SK-N-SH treated with all-trans-retinoic acid at 6 μM for 48 hours (cell line): ENCODE data around the gene PCNA.

Experiments
- ATAC-seq: fragments of 200-7000 bp; cut with Tn5 transposase; 3 replicates; pipeline ENCODE4 v1.9.1; 2020; ENCODE audit warnings: mild to moderate bottlenecking, moderate library complexity
- ARNTL ChIP-seq: fragments of 450-650 bp; formaldehyde crosslinking; IDR thresholded peaks from 2 replicates; pipeline ENCODE4 v1.5.0; 2020; ENCODE audit warnings: low read depth, mild to moderate bottlenecking, moderate library complexity, borderline replicate concordance
- CREB5 ChIP-seq: fragments of 250-450 bp; sonication (Bioruptor Pico); IDR thresholded peaks from 2 replicates; pipeline ENCODE4 v1.5.1; 2020; ENCODE audit warnings: low read depth, mild to moderate bottlenecking, moderate library complexity
- CSRNP3 ChIP-seq: fragments of 250-450 bp; sonication (Bioruptor Pico); IDR thresholded peaks from 2 replicates; pipeline ENCODE4 v1.5.1; 2021; ENCODE audit warnings: mild to moderate bottlenecking, moderate library complexity
- ESRRG ChIP-seq: fragments of 250-450 bp; sonication (Bioruptor Pico); IDR thresholded peaks from 2 replicates; pipeline ENCODE4 v1.6.1; 2021; ENCODE audit warnings: mild to moderate bottlenecking
- GLIS3 ChIP-seq: fragments of 250-450 bp; sonication (Bioruptor Pico); IDR thresholded peaks from 2 replicates; pipeline ENCODE4 v1.5.0; 2020; ENCODE audit warnings: mild to moderate bottlenecking, moderate library complexity
- OSR1 ChIP-seq: fragments of 250-450 bp; sonication (Bioruptor Pico); IDR thresholded peaks from 2 replicates; pipeline ENCODE4 v1.8.0; 2022; ENCODE audit warnings: moderate library complexity, mild to moderate bottlenecking, inconsistent platforms
- PATZ1 ChIP-seq: fragments of 250-450 bp; sonication (Bioruptor Pico); IDR thresholded peaks from 2 replicates; pipeline ENCODE4 v1.8.0; 2020; ENCODE audit warnings: mild to moderate bottlenecking, moderate library complexity, borderline replicate concordance
- POU6F1 ChIP-seq: fragments of 250-450 bp; sonication (Bioruptor Pico); IDR thresholded peaks from 2 replicates; pipeline ENCODE4 v1.8.0; 2021; ENCODE audit warnings: low read depth, mild to moderate bottlenecking, moderate library complexity, borderline replicate concordance
- RARB ChIP-seq: fragments of 250-450 bp; sonication (Bioruptor Pico); IDR thresholded peaks from 2 replicates; pipeline ENCODE4 v1.8.0; 2021; ENCODE audit warnings: mild to moderate bottlenecking, moderate library complexity
- SNAI2 ChIP-seq: fragments of 250-450 bp; sonication (Bioruptor Pico); IDR thresholded peaks from 2 replicates; pipeline ENCODE4 v1.5.0; 2020; ENCODE audit warnings: mild to moderate bottlenecking, moderate library complexity
- TOX ChIP-seq: fragments of 250-450 bp; sonication (Bioruptor Pico); IDR thresholded peaks from 2 replicates; pipeline ENCODE4 v1.8.0; 2021; ENCODE audit warnings: mild to moderate bottlenecking, moderate library complexity, borderline replicate concordance
- ZC3H10 ChIP-seq: fragments of 250-450 bp; sonication (Bioruptor Pico); IDR thresholded peaks from 2 replicates; pipeline ENCODE4 v1.5.1; 2021; ENCODE audit warnings: mild to moderate bottlenecking, moderate library complexity
- ZFP3 ChIP-seq: fragments of 250-450 bp; sonication (Bioruptor Pico); IDR thresholded peaks from 2 replicates; pipeline ENCODE4 v1.5.0; 2020; ENCODE audit warnings: mild to moderate bottlenecking, moderate library complexity
- ZFP30 ChIP-seq: fragments of 450-650 bp; formaldehyde crosslinking; IDR thresholded peaks from 2 replicates; pipeline ENCODE4 v1.5.0; 2022; ENCODE audit warnings: mild to moderate bottlenecking, moderate library complexity
- ZNF565 ChIP-seq: fragments of 450-650 bp; formaldehyde crosslinking; conservative IDR thresholded peaks from 2 replicates; pipeline ENCODE4 v1.5.0; 2020; ENCODE audit warnings: low read depth, mild to moderate bottlenecking, moderate library complexity
- ZNF70 ChIP-seq: fragments of 450-650 bp; formaldehyde crosslinking; IDR thresholded peaks from 2 replicates; pipeline ENCODE4 v1.5.0; 2020; ENCODE audit warnings: mild to moderate bottlenecking, moderate library complexity
- TF ChIP-seq, protein P1 (sequence below): fragments of 250-450 bp; sonication (Bioruptor Pico); IDR thresholded peaks from 2 replicates; pipeline ENCODE4 v1.5.0; 2020; ENCODE audit warnings: mild to moderate bottlenecking, moderate library complexity

The PCNA gene

DNA sequence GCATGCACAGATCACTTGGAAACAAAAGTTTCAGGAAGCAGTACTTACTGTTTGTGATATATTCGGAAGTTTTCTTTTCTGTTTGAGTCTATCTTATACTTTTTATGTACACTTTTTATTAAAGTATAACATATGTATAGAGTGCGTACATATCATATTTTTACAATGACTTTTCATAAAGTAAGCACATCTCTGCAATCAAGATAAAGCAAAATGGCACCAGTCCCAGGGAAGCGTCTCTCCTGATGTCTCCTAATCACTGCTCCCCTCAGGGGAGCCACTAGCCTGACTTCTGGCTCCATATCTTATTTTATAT is 33.4 kb upstream of the PCNA start:
- ATAC-seq = no peak
- TF ChIP-seq OSR1 (CRISPR knock-in tag) (no peak), CSRNP3 (CRISPR knock-in tag) (no peak), ZFP30 (CRISPR knock-in tag) (no peak)

GRCh38 chr20:5150226-5151076 is 30.7 kb upstream of the PCNA start:
- peak; percentile 27; the same call in 2 of the 3 replicates for ATAC-seq
- no peak for TF ChIP-seq ZC3H10 (CRISPR knock-in tag)
- no peak for TF ChIP-seq GLIS3 (CRISPR knock-in tag)
- TF ChIP-seq ARNTL (CRISPR knock-in tag) = no peak
- TF ChIP-seq TOX (CRISPR knock-in tag) = no peak
- no peak for TF ChIP-seq RARB (CRISPR knock-in tag)
- TF ChIP-seq ZNF70 (CRISPR knock-in tag) = no peak
- TF ChIP-seq ESRRG (CRISPR knock-in tag) = no peak
- no peak for TF ChIP-seq SNAI2 (CRISPR knock-in tag)
- no peak for TF ChIP-seq CREB5 (CRISPR knock-in tag)
- no peak for TF ChIP-seq CSRNP3 (CRISPR knock-in tag)
- TF ChIP-seq ZNF565 (CRISPR knock-in tag) = no peak
- TF ChIP-seq, protein P1, sequence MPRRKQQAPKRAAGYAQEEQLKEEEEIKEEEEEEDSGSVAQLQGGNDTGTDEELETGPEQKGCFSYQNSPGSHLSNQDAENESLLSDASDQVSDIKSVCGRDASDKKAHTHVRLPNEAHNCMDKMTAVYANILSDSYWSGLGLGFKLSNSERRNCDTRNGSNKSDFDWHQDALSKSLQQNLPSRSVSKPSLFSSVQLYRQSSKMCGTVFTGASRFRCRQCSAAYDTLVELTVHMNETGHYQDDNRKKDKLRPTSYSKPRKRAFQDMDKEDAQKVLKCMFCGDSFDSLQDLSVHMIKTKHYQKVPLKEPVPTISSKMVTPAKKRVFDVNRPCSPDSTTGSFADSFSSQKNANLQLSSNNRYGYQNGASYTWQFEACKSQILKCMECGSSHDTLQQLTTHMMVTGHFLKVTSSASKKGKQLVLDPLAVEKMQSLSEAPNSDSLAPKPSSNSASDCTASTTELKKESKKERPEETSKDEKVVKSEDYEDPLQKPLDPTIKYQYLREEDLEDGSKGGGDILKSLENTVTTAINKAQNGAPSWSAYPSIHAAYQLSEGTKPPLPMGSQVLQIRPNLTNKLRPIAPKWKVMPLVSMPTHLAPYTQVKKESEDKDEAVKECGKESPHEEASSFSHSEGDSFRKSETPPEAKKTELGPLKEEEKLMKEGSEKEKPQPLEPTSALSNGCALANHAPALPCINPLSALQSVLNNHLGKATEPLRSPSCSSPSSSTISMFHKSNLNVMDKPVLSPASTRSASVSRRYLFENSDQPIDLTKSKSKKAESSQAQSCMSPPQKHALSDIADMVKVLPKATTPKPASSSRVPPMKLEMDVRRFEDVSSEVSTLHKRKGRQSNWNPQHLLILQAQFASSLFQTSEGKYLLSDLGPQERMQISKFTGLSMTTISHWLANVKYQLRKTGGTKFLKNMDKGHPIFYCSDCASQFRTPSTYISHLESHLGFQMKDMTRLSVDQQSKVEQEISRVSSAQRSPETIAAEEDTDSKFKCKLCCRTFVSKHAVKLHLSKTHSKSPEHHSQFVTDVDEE (CRISPR knock-in tag) = no peak
- no peak for TF ChIP-seq PATZ1

DNA sequence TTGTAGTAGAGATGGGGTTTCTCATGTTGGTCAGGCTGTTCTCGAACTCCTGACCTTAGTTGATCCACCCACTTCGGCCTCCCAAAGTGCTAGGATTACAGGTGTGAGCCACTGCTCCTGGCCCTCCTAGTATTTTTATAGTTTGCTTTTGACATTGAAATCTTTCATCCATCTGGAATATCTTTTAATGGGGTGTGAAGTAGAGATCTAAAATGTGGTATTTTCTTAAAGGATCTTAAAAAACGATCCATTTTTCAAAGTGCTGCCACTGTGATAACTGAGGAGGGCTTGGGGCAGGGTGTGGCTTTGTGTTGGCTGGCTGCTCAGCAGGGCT is 30.1 kb upstream of the PCNA start:
- no peak for ATAC-seq
- TF ChIP-seq TOX (CRISPR knock-in tag) (no peak), CSRNP3 (CRISPR knock-in tag) (no peak), PATZ1 (no peak), OSR1 (CRISPR knock-in tag) (no peak), POU6F1 (CRISPR knock-in tag) (no peak), ZFP3 (CRISPR knock-in tag) (no peak), CREB5 (CRISPR knock-in tag) (no peak)
